ENCODE measurements around the gene TRAPPC11. TPM values are rescaled to one million over a fixed set of nuclear protein-coding genes. Genes with fewer than 3 reads are reported as not detected.
A peak's percentile ranks its signal among the peaks of the same experiment; 100 is the strongest.

The TRAPPC11 gene
- total RNA-seq, 1 donor from 2014 or later, result 33.5 TPM

DNA sequence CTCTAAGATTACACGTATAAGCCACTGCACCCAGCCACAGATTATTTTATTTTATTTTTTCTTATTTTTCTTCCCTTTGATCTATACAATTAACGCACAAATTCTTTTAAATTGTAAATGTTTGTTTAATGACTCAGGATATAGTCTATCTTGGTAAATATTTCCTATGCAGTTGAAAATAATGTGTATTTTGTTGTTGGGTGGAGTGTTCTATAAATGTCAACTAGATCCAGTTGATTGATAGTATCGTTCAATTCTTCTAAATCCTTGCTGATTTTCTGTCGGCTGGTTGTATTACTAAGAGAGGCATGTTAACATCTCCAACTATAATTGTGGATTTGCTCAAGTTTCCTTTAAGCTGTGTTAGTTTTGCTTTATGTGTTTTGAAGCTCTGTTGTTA lies 92.0 kb downstream of the TRAPPC11 start:
- TF ChIP-seq CTCF (IDR thresholded peaks at IDR 0.05; ENCODE audit: unreplicated experiment), result no peak
- Mint-ChIP-seq H3K4me1 (ENCODE audit: unreplicated experiment) (no peaks in the 10 kb centered on the region), H3K36me3 (ENCODE audit: low read depth, unreplicated experiment) (peaks cover 3% of the 10 kb centered on the region), H3K9me3 (ENCODE audit: unreplicated experiment) (no peaks in the 10 kb centered on the region), H3K27me3 (ENCODE audit: unreplicated experiment) (no peaks in the 10 kb centered on the region), H3K27ac (ENCODE audit: unreplicated experiment) (no peak overlapping the region), H3K4me3 (ENCODE audit: unreplicated experiment) (no peak overlapping the region)
- DNase-seq (ENCODE audit: low spot score), result no peak

DNA sequence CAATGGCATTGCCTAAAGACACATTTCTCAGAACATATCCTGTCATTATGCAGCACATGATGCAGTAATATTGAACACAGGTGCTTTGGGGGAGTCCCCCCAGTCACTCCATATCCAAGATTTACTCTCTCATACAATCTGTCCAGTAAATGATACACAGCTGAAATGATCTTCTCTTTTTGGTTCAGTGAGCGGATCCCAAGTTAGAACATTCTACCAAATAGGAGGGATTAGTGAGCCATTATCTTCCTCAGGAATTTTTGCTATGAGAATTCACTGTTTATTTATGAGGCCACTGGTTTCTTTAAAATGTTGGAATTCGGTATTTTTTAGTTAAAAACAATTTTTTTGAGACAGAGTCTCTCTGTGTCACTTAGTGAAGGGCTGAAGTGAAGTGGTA lies 96.5 kb downstream of the TRAPPC11 start:
- Mint-ChIP-seq H3K36me3 (ENCODE audit: low read depth, unreplicated experiment) (no peaks in the 10 kb centered on the region), H3K27me3 (ENCODE audit: unreplicated experiment) (peaks cover 2% of the 10 kb centered on the region), H3K9me3 (ENCODE audit: unreplicated experiment) (no peaks in the 10 kb centered on the region), H3K4me1 (ENCODE audit: unreplicated experiment) (no peaks in the 10 kb centered on the region), H3K4me3 (ENCODE audit: unreplicated experiment) (no peak overlapping the region), H3K27ac (ENCODE audit: unreplicated experiment) (no peak overlapping the region)
- TF ChIP-seq CTCF (IDR thresholded peaks at IDR 0.05; ENCODE audit: unreplicated experiment), result no peak
- no peak for DNase-seq (ENCODE audit: low spot score)

DNA sequence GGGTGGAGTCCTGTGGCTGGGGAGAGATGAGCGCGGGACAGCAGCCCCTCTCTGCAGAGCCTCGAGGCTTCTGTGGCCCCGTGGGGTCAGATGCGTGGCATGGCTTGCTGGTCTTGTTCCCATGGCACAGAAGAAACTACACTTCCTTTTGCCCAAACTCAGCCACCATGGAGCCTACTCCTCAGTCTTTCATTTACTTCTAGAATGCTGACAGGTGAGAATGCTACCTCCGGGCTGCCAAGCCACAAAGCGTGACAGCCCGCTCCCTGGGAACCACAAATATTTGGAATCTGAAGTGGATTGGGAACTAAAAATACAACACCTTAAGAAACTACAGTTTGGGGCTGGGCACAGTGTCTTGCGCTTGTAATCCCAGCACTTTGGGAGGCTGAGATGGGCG lies 98.0 kb downstream of the TRAPPC11 start:
- no peaks in the 10 kb centered on the region for H3K4me1 Mint-ChIP-seq (ENCODE audit: unreplicated experiment)
- no peaks in the 10 kb centered on the region for H3K36me3 Mint-ChIP-seq (ENCODE audit: low read depth, unreplicated experiment)
- H3K4me3 Mint-ChIP-seq (ENCODE audit: unreplicated experiment), result no peak overlapping the region
- TF ChIP-seq CTCF (IDR thresholded peaks at IDR 0.05; ENCODE audit: unreplicated experiment), result no peak
- no peak overlapping the region for H3K27ac Mint-ChIP-seq (ENCODE audit: unreplicated experiment)
- no peak for DNase-seq (ENCODE audit: low spot score)
- no peaks in the 10 kb centered on the region for H3K9me3 Mint-ChIP-seq (ENCODE audit: unreplicated experiment)
- H3K27me3 Mint-ChIP-seq (ENCODE audit: unreplicated experiment), result peaks cover 2% of the 10 kb centered on the region

- Mint-ChIP-seq H3K4me3 (ENCODE audit: unreplicated experiment) (no peak overlapping the region), H3K27me3 (ENCODE audit: unreplicated experiment) (peaks cover 2% of the 10 kb centered on the region), H3K27ac (ENCODE audit: unreplicated experiment) (peak overlapping the region; percentile 24), H3K36me3 (ENCODE audit: low read depth, unreplicated experiment) (no peaks in the 10 kb centered on the region), H3K4me1 (ENCODE audit: unreplicated experiment) (no peaks in the 10 kb centered on the region), H3K9me3 (ENCODE audit: unreplicated experiment) (no peaks in the 10 kb centered on the region)
- TF ChIP-seq CTCF (IDR thresholded peaks at IDR 0.05; ENCODE audit: unreplicated experiment), result peak; percentile 29
- peak; percentile 61 for DNase-seq (ENCODE audit: low spot score)
These were observed 99.1 kb downstream of the TRAPPC11 start for GRCh38 chr4:183758061-183758757.

- Mint-ChIP-seq H3K36me3 (ENCODE audit: low read depth, unreplicated experiment) (no peaks in the 10 kb centered on the region), H3K4me3 (ENCODE audit: unreplicated experiment) (no peak overlapping the region), H3K27ac (ENCODE audit: unreplicated experiment) (no peak overlapping the region), H3K27me3 (ENCODE audit: unreplicated experiment) (peaks cover 2% of the 10 kb centered on the region), H3K4me1 (ENCODE audit: unreplicated experiment) (no peaks in the 10 kb centered on the region), H3K9me3 (ENCODE audit: unreplicated experiment) (no peaks in the 10 kb centered on the region)
- no peak for DNase-seq (ENCODE audit: low spot score)
- TF ChIP-seq CTCF (IDR thresholded peaks at IDR 0.05; ENCODE audit: unreplicated experiment), result no peak
These were observed 99.8 kb downstream of the TRAPPC11 start for GRCh38 chr4:183758758-183759447.

Measured in endothelial cell (in vitro differentiated cells).